HG03575 (cell line): ENCODE data around the gene UBE2E2.

Source experiments
- ATAC-seq: cut with Tn5 transposase; IDR thresholded peaks from one replicate; pipeline ENCODE4 v1.9.1; 2021; ENCODE audit not compliant: unreplicated experiment, insufficient number of reproducible peaks, low FRiP score; ENCODE audit errors: extremely low read depth

Gene UBE2E2

GRCh38 chr3:23262766-23263165 lies 59.6 kb downstream of the UBE2E2 start:
- ATAC-seq = no peak

GRCh38 chr3:23263796-23264195 lies 60.7 kb downstream of the UBE2E2 start:
- ATAC-seq = no peak

- no peak for ATAC-seq
Observed at GRCh38 chr3:23264413-23264812, 61.3 kb downstream of the UBE2E2 start.

- no peak for ATAC-seq
Observed at GRCh38 chr3:23270423-23270822, 67.3 kb downstream of the UBE2E2 start.

GRCh38 chr3:23271876-23272741 lies 69.0 kb downstream of the UBE2E2 start:
- ATAC-seq = no peak

- no peak for ATAC-seq
Observed at GRCh38 chr3:23272820-23273219, 69.7 kb downstream of the UBE2E2 start.

GRCh38 chr3:23275061-23275460 lies 71.9 kb downstream of the UBE2E2 start:
- ATAC-seq = no peak

- no peak for ATAC-seq
Observed at GRCh38 chr3:23275814-23276213, 72.7 kb downstream of the UBE2E2 start.

- no peak for ATAC-seq
Observed at GRCh38 chr3:23276913-23277658, 74.0 kb downstream of the UBE2E2 start.

GRCh38 chr3:23277688-23278087 lies 74.6 kb downstream of the UBE2E2 start:
- no peak for ATAC-seq

GRCh38 chr3:23283625-23284024 lies 80.5 kb downstream of the UBE2E2 start:
- ATAC-seq = no peak

- no peak for ATAC-seq
Observed at GRCh38 chr3:23288286-23288685, 85.2 kb downstream of the UBE2E2 start.

GRCh38 chr3:23288715-23289114 lies 85.6 kb downstream of the UBE2E2 start:
- no peak for ATAC-seq

GRCh38 chr3:23292432-23292831 lies 89.3 kb downstream of the UBE2E2 start:
- no peak for ATAC-seq

GRCh38 chr3:23294770-23295387 lies 91.8 kb downstream of the UBE2E2 start:
- ATAC-seq = no peak

- ATAC-seq = no peak
Observed at GRCh38 chr3:23301819-23302218, 98.7 kb downstream of the UBE2E2 start.

- no peak for ATAC-seq
Observed at GRCh38 chr3:23302271-23302670, 99.1 kb downstream of the UBE2E2 start.

- no peak for ATAC-seq
Observed at GRCh38 chr3:23303601-23304217, 100.6 kb downstream of the UBE2E2 start.

- no peak for ATAC-seq
Observed at GRCh38 chr3:23304424-23304823, 101.3 kb downstream of the UBE2E2 start.
